HT-29 (cell line): ENCODE results near the gene CDC42BPB. TPM values are rescaled to one million over a fixed set of nuclear protein-coding genes. Genes with fewer than 3 reads are reported as not detected.
"Not testable (repeated sequence)": the region's sequence is repeated elsewhere in the genome, so short reads cannot be mapped to it uniquely, and the experiment has no call there.

Source experiments
- DNase-seq: peaks from one replicate; pipeline ENCODE4 v3.0.0-alpha.2; 2015; ENCODE audit warnings: low spot score
- total RNA-seq: library from RNA; depleted of rRNA; stranded (reverse); fragments of >200 nt; shearing (Covaris generic); gene quantifications from 2 replicates; pipeline ENCODE4 v1.2.3, GENCODE V29; 2014

Gene CDC42BPB
- total RNA-seq, 1 experiment from 2014 or later: 51.0 TPM

DNA sequence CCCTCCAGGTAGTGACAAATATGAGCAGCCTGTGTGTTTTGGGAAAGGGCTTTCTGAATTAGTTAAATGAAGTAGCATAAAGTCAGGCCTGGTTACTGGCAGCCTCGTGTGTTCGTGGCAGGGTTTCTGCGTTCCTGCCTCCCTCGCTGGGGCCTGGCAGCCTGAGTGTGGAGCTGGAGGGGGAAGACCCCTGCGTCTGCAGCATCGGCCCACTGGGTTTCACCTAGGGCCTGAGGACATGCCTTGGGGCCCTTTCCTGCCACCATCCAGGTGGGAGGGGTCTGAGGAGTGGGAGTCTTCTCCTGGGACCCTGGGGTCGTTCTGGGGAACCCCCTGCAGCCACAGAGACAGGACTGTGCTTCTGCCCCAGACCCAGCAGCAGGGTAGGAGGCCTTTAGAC, 155.3 kb downstream of the CDC42BPB start:
- no peak for DNase-seq

DNA sequence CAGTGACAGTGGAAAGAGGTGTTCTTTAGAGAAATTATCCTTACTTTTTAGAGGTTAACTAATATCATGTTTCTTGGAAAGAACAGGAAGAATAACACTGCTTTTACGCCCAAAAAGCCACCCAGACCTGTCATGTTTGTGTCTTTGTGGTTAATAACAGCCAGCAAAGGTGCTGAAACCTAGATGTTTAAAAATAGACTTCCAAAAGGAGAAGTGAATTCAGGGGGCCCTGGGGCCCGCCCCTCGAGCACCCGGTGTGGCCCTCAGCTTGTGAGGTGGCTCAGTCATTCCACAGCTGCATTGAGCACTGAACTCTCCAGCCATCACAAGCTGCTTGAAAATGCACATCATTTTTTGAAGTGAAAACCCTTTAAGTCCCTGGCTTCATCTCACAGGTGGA, 155.7 kb downstream of the CDC42BPB start:
- no peak for DNase-seq

DNA sequence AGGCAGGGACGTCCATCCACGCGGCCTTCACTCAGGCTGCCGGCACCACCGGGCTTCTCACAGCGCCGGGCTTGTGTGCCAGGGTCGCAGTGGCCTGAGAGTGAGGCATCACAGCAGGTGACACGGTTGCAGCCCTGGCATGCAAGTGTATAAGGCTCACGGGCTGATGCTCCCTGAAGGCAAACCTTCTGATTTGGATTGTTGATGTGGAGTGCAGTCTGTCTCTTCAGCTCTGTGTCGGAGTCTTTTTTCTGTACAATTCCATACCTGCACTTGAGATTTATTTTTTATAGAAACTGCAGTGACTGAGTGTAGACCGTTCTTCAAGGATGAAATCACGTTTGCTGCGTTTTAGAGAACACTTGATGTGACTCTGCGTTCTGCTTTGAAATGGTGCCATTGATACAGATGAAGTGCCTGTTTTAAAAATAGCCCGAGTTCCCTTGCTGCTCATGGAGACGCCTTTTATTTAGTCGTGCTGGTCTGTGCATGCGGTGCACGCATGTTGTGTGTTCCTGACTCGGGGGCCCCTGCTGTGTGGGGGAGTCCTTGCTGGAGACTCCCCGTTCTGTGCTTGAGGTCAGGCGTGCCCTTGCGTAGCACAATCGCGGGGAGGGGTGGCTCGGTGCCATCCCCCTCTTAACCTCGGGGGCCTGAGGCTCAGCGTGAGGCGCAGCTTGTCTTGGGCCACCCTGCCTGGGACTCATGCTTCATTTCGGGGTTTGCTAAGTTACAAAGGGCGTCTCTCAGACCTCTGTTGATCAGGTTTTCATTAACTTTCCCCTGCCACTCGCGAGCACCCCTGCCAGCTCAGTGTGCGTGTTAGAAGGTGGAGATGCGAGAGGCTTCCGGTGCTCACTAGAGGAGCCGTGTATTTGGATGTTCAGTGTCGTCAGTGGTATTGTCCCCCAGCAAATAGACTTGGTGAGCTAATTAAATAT, 156.4 kb downstream of the CDC42BPB start:
- DNase-seq: no peak

DNA sequence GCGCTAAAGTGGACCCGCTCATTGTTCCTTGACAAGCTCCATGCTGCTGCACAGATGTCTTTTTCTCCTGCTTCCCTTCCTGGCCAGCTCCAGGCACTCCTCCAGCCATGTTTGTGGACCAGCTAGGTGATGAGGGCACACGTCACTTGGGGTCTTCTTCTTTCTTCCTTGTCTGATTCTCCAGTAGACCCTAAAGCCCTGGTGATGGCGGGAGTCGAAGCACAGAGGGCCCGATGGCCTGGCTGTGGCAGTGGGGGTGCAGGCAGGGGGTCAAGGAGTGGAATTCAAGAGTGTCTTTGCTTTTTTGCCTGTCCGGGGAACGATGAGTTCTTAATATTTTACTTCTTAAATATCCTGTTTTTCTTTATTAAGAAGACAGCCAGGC, 157.8 kb downstream of the CDC42BPB start:
- no peak for DNase-seq

DNA sequence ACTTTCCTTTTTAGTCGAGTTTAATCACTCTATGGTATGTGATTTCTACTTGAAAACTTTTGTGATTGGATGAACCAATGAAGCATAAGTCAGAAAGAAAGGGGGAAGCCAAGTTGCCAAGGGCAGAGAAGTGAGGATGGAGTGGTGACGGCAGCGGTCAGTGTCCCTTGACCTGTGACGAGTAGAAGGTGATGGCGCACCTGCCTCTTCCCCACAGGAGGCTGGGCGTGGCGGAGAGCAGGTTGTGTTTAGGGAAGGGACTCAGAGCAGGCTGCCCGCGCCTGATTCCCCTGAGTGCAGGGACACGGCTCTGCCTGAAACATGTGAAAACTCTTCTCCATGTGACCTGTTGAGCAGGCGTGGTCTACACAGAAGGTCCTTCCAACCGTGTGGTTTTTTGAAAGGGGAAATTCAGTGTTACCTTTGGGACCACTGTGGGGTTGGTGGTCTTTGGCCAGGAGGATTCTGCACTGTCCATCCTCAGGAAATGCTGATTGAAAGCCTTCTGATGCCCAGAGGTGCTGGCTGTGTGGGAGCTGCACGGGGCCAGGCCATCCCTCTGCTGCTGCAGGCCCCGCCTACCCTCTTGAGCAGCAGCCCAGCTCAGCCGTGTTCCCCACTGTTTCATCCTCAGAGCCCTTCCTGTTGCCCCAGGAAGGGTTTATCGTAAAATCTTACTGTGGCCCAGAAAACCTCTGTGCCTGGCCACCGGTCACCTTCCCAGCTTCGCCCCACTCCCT, 158.4 kb downstream of the CDC42BPB start:
- DNase-seq: no peak

DNA sequence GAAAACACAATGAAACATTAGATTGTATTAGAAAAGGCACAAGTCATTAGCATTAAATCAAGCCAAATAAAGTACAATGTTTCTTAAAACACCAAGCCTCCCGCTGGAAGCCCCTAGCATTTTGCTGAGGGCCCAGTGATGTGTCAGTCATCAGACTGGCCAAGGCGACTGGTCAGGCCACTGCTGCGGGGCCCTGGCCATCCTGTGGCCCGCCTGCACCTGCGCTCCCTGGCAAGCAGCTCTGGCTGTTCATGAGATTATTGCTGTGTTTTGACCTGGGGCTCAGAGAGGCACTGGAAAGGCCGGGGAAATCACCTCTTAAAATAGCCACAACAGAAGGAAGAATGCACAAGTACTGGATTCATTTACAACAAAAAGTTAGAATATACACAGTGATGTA, 159.1 kb downstream of the CDC42BPB start:
- DNase-seq: no peak

DNA sequence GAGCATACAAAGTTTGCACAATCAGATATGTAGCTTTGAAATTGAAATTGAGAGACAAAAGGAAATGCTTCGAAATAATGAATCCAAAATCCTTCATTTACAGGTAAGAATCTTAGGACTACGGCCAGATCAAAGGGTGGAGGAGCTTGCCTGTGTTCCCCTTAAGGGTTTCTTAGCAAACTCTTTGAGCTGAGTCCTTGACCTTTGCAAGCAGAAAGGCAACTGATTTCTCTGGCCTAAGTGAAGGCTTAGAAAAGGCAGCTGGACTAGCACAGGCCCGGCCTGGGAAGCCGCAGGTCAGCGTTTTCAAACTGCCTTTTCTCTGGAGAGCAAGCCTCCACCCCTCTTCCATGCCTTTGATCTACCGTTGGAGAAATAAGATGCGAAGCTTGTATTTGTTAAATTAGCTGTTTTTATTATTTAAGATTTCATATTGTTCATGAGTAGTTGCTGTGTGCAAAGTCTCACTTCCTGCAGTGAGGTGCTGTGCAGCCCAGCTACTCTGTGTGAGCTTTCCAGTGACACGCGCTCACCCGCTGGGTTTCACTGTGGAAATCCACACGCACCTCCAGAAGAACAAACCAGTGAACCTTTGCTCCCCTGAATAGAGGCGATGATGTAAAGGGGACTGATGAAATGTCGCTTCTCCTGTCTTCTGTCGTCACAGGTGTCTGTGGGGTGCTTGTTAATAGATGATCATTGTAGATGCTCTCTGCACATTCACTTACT, 159.9 kb downstream of the CDC42BPB start:
- no peak for DNase-seq

DNA sequence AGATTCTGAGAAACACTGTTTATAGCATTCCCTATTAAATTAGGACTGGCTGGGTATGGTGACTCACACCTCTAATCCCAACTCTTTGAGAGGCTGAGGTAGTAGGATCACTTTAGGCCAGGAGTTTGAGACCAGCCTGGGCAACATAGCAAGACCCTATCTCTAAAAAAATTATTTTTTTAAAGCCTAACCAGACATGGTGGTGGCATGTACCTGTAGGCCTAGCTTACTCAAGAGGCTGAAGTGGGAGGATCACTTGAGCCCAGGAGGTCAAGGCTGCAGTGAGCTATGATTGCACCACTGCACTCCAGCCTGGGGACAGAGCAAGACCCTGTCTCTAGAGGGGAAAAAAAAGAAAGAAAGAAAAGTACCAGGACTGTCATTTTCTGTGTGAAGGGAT, 160.6 kb downstream of the CDC42BPB start:
- DNase-seq: not testable (repeated sequence)

DNA sequence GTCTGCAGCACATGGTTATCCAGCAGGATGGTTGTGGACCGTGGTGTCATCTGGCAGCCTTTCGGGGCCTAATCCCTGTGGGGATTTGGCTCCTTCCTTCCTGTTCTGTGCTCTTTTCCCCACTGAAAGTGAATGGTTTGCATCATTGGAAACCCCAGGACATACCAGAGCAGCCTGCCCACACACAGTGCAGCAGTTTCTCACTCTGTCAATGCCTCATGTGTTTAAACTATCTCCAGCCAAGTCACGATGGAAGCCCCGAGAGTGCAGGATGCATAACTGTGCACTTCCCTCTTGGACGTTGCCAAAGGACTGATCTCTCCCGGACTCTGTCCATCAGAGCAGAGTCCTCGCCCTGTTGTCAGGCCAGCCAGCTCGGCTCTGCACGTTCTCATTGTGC, 163.9 kb downstream of the CDC42BPB start:
- DNase-seq: no peak

DNA sequence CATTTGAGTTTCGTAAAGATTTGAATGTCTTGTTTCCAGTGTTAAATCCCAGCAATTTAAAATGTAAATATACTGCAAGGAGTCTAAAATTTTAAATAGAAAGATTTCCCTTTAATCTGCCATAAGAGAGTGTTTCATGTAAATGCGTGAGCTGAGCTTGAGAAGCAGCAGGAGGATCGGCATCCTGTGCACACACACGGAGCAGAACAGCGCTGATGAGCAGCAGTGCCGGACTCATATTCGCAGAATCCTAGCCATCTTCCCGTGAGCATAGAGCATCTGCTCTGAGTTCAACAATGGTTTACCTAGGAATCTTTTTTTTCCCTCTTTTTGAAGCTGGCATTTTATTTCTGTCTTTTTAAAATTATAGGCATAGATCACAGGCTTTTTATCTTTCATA, 164.7 kb downstream of the CDC42BPB start:
- no peak for DNase-seq

DNA sequence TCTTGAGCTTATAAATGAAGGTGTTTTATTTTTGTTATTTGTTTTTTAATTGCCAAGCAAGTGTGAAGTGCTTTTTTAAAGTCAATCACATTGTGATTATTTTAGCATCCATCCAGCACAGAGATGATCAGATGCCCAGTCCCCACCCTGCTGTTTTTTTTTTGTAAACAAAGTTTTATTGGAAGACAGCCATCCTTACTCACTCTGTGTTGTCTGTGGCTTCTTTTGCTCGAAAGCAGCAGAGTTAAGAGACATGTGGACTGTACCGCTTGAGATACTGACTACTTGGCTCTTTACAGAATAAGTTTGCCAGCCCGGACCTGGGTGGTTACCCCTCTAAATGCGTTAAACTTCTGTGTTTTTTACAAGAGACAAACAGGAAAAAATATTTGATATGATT, 165.8 kb downstream of the CDC42BPB start:
- no peak for DNase-seq

DNA sequence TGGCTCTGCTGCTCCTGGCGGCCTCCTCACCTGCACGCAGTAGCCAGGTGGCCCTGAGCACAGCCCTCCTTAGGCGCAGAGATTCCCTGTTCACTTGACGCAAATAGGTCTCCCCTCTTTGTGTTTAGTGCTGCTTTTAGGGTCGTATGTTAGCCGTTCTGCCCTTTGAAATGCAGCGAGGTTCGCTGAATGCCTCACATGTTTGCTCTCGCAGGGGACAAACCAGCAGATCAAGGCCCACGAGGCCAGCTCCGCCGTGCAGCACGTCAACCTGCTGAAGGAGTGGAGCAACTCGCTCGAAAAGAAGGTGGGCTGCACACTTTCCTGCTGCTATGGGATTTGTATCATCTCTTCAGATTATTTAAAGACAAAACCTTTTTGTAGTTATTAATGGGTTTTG, 166.2 kb downstream of the CDC42BPB start:
- no peak for DNase-seq

DNA sequence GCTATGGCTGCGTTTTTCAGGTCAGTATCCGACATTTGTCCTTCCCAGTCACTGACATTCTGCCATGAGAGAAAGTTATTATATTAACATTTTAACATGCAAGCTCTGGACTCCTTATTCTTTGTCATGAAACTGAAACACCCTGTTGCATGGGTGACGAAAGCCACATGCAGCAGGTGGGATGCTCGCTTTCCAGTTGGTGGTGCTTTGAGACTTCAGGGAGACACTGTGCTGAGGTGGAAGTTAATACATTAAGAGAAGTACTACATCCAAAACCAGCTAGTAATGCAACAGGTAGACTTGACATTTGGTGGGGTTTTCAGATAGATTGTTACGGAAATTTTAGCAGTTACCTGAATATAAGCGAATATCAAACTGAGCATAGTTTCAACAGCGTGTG, 167.7 kb downstream of the CDC42BPB start:
- DNase-seq: no peak

DNA sequence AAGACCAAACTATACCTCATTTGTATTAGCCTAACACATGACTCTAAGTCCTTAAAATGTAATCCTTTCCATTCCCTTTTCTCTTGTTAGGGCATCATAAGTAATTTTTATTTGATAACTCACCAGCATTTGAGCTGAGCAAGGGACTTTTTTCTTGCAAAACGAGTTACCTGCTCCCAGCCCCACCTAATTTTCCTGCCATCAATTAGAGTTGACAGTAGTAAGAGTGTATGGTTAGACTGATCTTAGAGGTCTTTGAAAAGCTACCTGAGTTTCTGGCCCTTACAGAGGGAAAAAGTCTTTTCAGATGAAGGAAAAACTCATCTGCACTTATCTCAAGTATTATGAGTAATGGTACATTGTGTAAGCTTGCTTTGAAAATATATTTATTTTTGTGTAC, 168.6 kb downstream of the CDC42BPB start:
- no peak for DNase-seq

DNA sequence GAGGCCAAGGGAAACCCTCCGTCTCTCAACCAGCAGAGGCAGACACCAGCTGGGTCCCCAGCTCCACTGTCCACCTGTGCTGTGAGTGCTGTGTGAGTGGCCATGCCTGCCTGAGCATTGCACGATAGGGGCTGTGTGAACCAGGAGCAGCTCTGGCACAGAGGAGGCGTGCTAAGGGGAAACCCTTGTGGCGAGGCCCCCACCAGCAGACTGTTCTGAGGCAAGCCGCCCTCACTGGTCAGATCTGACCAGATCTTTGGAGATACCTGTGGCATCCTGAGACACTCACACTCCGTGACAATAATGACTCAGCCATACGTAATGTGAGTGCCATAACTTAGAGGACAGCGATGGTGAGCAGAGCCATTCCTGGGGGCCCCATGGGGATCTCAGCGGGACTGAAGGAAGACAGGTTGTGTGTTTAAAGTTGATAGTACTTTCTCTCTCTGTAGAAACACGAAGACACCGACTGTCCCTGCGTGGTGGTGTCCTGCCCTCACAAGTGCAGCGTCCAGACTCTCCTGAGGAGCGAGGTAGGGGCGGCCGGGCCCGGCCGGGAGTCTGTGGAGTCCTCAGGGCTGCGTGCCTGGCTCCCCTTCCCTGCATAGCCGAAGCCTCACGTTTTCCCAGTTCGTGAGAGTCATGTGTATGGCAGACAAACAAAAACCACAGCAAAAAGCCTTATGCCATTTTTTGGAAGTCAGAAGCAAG, 171.5 kb downstream of the CDC42BPB start:
- no peak for DNase-seq

DNA sequence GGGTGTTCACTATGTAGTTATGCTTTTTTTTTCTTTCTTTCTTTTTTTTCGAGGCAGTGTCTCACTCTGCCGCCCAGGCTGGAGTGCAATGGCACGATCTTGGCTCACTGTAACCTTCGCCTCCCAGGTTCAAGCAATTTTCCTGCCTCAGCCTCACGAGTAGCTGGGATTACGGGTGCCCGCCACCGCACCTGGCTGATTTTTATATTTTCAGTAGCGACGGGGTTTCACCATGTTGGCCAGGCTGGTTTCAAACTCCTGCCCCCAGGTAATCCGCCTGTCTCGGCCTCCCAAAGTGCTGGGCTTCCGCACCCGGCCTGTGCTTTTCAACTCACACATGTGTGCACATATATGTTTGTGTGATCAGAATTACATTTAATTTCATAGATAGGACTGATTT, 173.8 kb downstream of the CDC42BPB start:
- no peak for DNase-seq

DNA sequence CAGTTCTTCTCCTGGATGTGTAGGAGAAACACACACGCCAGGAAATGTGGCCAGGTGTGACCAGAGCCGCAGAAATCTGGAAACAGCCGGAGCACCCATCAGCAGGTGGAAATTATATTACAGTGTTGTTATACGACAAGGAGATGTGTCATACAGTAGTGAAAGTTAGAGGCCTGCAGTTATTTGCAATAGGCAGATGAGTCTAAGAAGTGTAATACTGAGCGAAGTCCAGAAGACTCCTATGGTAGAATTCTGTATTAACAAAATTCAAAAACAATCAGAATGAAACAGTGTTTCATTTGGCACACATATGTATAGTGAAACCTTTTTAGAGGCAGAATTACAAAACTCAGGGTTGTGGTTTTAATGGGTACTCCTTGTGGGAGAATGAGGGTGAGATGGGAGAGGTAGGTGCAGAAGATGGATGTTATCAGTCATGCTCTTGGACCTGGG, 174.2 kb downstream of the CDC42BPB start:
- no peak for DNase-seq
